GM21717 (cell line): Measurements from ENCODE around the gene PGGHG.
"Not testable (repeated sequence)": the region's sequence is repeated elsewhere in the genome, so short reads cannot be mapped to it uniquely, and the experiment has no call there.

Experiments
- ATAC-seq: cut with Tn5 transposase; IDR thresholded peaks from one replicate; pipeline ENCODE4 v1.9.1; 2021; ENCODE audit warnings: mild to moderate bottlenecking, moderate library complexity; ENCODE audit not compliant: unreplicated experiment

PGGHG gene

GRCh38 chr11:284105-285020, 4.6 kb upstream of the PGGHG start:
- ATAC-seq = no peak

GRCh38 chr11:285021-285893, 3.7 kb upstream of the PGGHG start:
- ATAC-seq = no peak

- ATAC-seq = no peak
Observed at GRCh38 chr11:285894-286220, 3.1 kb upstream of the PGGHG start.

GRCh38 chr11:286977-287820, 1.7 kb upstream of the PGGHG start:
- ATAC-seq = not testable (repeated sequence)

DNA sequence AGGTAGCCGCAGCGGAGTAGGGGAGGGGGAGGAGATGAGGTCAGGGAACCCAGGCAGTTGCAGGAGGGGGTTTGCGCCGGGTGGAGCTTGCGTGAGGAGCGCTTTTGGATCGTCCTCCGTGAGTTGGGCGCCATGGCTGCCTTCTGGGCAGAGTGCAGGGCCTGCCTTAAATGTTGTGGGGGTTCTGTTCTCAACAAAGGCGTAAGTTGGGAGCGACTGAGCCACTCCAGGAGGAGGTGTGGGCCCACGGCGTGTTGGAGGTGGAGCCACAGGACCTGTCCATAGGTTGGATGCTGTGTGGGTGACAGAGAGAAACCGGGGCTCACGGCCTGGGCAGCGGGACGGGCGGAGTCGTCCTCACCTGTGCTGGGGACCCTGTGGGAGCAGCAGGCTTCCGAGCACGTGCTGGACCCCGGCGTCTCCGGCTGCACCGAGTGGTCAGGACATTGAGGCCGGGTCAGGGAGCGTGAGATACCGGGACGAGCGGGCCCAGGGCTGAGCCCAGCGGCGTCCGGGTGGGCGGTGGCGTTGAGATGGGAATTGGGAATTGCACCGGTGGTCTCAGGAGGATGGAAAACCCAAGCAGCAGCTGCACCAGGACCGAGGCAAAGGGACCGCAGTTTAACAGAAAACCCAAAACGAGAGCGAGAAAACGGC, 977 bp upstream of the PGGHG start:
- no peak for ATAC-seq

- no peak for ATAC-seq
Observed at GRCh38 chr11:289398-289711, 429 bp downstream of the PGGHG start.

GRCh38 chr11:289712-290620, 1.0 kb downstream of the PGGHG start:
- ATAC-seq = no peak

- ATAC-seq = no peak
Observed at GRCh38 chr11:290621-291231, 1.8 kb downstream of the PGGHG start.

GRCh38 chr11:291281-292210, 2.6 kb downstream of the PGGHG start:
- no peak for ATAC-seq

DNA sequence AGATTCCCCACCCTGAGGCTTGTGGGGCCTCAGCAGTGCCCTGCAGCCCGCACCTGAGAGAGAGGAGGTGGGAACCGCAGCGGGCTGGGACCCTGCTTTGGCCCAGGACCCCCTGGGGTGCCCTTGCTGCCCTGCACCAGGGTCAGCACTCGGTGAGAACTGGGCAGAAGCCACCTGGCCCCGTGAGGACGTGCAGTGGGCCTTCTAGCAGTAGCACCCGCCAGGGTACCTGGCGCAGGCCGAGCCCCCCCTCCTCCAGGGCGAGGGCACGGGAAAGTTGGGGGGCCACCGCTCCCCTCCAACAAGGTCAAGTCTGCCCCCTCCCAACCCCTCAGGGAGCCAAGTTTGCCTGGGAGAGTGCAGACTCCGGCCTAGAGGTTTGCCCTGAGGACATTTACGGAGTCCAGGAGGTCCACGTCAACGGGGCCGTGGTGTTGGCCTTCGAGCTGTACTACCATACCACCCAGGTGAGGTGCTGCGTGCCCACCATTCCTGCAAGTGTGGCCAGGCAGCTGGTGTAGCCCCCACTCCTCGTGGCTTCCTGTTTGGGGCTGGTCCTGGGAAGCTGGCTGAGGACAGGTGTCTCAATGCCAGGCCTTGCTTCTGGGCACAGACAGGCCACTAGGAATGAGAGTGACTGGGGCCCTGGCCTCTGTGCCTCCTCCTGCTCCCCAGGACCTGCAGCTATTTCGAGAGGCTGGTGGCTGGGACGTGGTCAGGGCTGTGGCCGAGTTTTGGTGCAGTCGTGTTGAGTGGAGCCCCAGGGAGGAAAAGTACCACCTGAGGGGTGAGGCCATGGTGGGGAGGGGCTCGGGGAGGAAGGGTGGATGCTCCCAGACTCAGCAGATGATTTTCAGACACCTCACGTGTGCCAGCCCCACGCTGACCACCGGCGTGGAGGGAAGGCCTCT, 3.5 kb downstream of the PGGHG start:
- no peak for ATAC-seq

GRCh38 chr11:293271-293851, 4.4 kb downstream of the PGGHG start:
- no peak for ATAC-seq

GRCh38 chr11:293852-294661, 5.1 kb downstream of the PGGHG start:
- ATAC-seq = no peak

DNA sequence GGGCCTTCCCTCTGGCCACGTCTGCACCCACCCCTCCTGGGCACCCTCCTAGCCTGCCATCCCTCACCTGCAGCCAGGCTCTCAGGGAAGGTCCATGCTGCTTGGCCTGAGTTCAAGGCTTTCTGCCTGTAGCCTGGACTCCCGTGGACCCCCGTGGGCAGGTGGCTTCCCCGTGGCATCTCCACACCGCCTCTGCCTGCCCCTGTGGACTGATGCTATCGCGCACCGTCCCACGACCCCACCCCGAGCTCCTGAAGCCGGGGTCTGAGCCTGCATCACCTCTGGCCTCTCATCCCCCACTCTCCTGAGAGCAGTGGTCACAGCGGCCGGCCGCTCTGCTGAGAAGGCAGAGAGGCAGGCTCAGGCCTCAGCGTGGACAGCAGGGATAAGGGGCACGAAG, 5.9 kb downstream of the PGGHG start:
- no peak for ATAC-seq

- ATAC-seq = no peak
Observed at GRCh38 chr11:295351-296170, 6.6 kb downstream of the PGGHG start.
